Neural crest cell (in vitro differentiated cells): ENCODE results near the gene ABCA13. TPM values are rescaled to one million over a fixed set of nuclear protein-coding genes. Genes with fewer than 3 reads are reported as not detected.

ENCODE experiments used
- DNase-seq: peaks from one replicate; pipeline ENCODE4 v3.0.0; 2021; ENCODE audit warnings: low read depth, mixed read lengths, low spot score
- H3K27ac Mint-ChIP-seq: one replicate; pipeline ENCODE4 v1.8.0; 2021; ENCODE audit warnings: mild to moderate bottlenecking, mixed read lengths; ENCODE audit not compliant: unreplicated experiment
- H3K27me3 Mint-ChIP-seq: 2 replicates; pipeline ENCODE4 v1.8.0; 2021; ENCODE audit warnings: low read depth, mild to moderate bottlenecking, mixed read lengths
- H3K36me3 Mint-ChIP-seq: 2 replicates; pipeline ENCODE4 v1.8.0; 2021; ENCODE audit warnings: low read depth, mild to moderate bottlenecking, mixed read lengths
- H3K4me1 Mint-ChIP-seq: 2 replicates; pipeline ENCODE4 v1.8.0; 2021; ENCODE audit warnings: mixed read lengths
- H3K4me3 Mint-ChIP-seq: one replicate; pipeline ENCODE4 v1.8.0; 2021; ENCODE audit warnings: mild to moderate bottlenecking, mixed read lengths
- H3K9me3 Mint-ChIP-seq: 2 replicates; pipeline ENCODE4 v1.8.0; 2021; ENCODE audit warnings: mixed read lengths
- CTCF ChIP-seq: fragments of 200-600 bp; sonication (generic); conservative IDR thresholded peaks from 2 replicates; pipeline ENCODE4 v1.5.0; 2021; ENCODE audit warnings: antibody characterized with exemption, mild to moderate bottlenecking
- total RNA-seq: library from RNA; stranded (reverse); gene quantifications from 2 replicates; pipeline ENCODE4 v1.2.1, GENCODE V29; 2021

Gene ABCA13
- total RNA-seq, 1 donor from 2014 or later, result 0.89 TPM

DNA sequence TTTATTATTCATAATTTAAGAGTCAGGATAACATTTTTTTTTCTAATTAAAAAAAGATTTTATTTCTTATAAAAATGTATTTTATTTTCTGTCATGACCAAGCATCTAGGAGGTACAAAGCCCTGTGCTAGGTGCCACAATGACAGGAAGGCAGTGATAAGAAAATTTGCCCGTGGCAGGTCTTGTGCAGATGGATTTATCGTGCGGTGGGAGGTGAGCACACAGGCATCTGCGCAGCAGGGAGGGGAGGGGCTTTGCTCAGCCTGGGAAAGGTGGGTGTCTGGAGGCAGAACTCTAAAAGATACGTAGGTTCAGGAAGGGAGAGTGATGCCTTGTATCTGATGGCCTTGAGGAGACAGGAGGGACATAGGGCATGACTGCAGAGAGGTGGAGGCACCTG, 115.6 kb downstream of the ABCA13 start:
- TF ChIP-seq CTCF, result no peak
- H3K27me3 Mint-ChIP-seq, result no peaks in the 10 kb centered on the region
- no peaks in the 10 kb centered on the region for H3K4me1 Mint-ChIP-seq
- H3K4me3 Mint-ChIP-seq, result no peak overlapping the region
- DNase-seq, result no peak
- H3K27ac Mint-ChIP-seq, result peak overlapping the region; percentile 59
- H3K9me3 Mint-ChIP-seq, result peaks cover 4% of the 10 kb centered on the region
- H3K36me3 Mint-ChIP-seq, result no peaks in the 10 kb centered on the region

GRCh38 chr7:48289656-48290055, 118.4 kb downstream of the ABCA13 start:
- TF ChIP-seq CTCF, result no peak
- Mint-ChIP-seq H3K27ac (no peak overlapping the region), H3K9me3 (no peaks in the 10 kb centered on the region), H3K4me3 (no peak overlapping the region), H3K36me3 (no peaks in the 10 kb centered on the region), H3K4me1 (no peaks in the 10 kb centered on the region), H3K27me3 (no peaks in the 10 kb centered on the region)
- DNase-seq, result no peak

- H3K9me3 Mint-ChIP-seq, result no peaks in the 10 kb centered on the region
- no peak for TF ChIP-seq CTCF
- no peaks in the 10 kb centered on the region for H3K4me1 Mint-ChIP-seq
- H3K36me3 Mint-ChIP-seq, result no peaks in the 10 kb centered on the region
- DNase-seq, result no peak
- H3K4me3 Mint-ChIP-seq, result no peak overlapping the region
- H3K27me3 Mint-ChIP-seq, result no peaks in the 10 kb centered on the region
- H3K27ac Mint-ChIP-seq, result no peak overlapping the region
These were observed 121.7 kb downstream of the ABCA13 start for GRCh38 chr7:48292949-48293348.

GRCh38 chr7:48295296-48295971, 124.2 kb downstream of the ABCA13 start:
- Mint-ChIP-seq H3K27ac (no peak overlapping the region), H3K27me3 (no peaks in the 10 kb centered on the region), H3K4me3 (no peak overlapping the region), H3K36me3 (no peaks in the 10 kb centered on the region), H3K4me1 (no peaks in the 10 kb centered on the region), H3K9me3 (no peaks in the 10 kb centered on the region)
- no peak for DNase-seq
- TF ChIP-seq CTCF, result no peak

GRCh38 chr7:48296966-48297365, 125.7 kb downstream of the ABCA13 start:
- no peak for TF ChIP-seq CTCF
- Mint-ChIP-seq H3K4me3 (no peak overlapping the region), H3K4me1 (no peaks in the 10 kb centered on the region), H3K9me3 (no peaks in the 10 kb centered on the region), H3K27me3 (no peaks in the 10 kb centered on the region), H3K27ac (no peak overlapping the region), H3K36me3 (no peaks in the 10 kb centered on the region)
- DNase-seq, result no peak
